HG02759 (cell line): Measurements from ENCODE around the gene PNPLA5.

Source experiments
- ATAC-seq: cut with Tn5 transposase; IDR thresholded peaks from one replicate; pipeline ENCODE4 v1.9.1; 2021; ENCODE audit warnings: mild to moderate bottlenecking, moderate library complexity; ENCODE audit not compliant: unreplicated experiment

Gene PNPLA5

DNA sequence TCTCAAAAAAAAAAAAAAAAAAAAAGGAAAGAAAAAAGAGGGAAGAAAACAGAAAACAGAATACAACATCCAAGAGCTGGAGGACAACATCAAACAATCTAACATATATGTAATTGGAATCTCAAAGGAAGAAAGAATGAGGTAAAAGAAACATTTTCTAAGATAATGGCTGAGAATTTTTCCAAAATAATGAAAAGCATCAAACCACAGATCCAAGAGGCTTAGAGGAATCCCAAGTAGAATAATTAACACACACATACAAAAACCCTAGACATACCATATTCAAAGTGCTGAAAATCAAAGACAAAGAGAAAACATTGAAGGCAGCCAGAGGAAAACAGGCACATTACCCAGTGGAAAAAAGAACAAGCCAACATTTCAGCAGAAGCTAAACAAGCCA lies 34.4 kb downstream of the PNPLA5 start:
- ATAC-seq = no peak

DNA sequence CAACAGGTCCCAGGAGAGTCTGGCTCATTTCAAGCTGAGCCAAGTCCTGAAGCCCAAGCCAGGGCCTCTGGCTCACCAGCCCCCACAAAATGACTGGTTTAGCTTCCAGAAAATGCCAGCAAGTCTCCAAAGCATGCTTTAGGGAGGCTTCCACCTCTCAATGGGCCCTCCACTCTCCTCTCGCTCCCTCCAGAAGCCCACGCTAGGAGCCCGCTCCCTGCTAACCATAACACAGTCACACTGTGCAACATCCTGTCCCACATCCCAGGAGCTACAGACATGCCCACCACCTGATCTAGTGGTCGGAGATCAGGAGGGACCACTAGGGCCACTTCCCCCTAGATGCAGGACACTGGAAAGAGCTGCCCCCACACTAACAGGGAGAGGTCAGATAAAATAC lies 36.4 kb downstream of the PNPLA5 start:
- ATAC-seq = no peak

DNA sequence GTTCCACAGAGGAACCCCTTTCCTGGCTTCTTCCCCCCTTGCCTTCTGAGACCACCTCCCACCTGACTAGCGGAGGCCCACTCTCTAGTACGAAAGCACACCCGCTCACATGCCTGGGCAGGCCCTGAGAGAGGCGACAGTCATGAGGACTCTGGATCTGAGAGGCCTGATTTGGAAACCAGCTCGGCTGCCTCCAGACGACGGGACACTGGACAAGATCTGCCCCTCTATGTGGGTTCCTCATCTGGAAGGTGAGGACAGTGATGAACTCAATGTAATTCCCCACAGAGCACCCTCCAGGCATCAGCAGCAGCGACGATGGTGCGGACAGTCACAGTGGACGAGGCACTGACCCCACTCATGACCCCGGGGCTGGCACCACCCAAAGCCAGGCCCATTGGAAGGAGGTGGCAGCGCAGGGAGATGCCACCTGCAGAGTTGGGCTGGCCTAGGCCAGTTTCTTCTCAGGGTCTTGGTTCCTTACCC lies 37.0 kb downstream of the PNPLA5 start:
- ATAC-seq = no peak

DNA sequence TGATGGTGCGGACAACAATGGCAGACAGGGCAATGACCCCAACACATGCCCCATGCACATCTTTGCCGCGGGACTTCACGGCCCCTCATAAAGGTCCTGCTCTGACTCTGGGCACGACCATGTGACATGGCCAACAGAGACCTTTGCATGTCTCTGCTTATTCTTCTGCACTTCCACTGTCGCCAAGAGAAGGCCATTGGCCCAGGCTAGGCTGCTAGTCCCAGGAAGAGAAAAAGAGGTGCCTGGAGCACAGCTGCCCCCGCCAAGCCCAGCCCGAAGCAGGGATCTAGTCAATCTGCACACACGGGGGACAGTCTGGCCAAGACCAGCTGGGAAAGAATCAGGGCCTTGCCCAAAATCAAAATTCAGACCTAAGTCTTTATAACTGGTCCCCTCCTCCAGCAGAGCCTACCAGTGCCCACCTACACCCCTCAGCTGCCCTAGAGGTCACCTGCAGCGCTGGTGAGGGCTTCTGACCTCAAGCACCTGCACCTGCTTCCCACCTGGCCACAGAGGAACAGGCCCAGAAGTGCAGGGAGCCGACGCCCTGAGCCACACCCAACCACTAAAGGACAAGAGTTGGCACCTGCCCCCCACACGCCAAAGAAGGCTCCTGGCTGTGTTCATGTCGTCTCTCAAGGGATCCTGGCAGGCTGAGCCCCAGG lies 37.6 kb downstream of the PNPLA5 start:
- ATAC-seq = no peak

DNA sequence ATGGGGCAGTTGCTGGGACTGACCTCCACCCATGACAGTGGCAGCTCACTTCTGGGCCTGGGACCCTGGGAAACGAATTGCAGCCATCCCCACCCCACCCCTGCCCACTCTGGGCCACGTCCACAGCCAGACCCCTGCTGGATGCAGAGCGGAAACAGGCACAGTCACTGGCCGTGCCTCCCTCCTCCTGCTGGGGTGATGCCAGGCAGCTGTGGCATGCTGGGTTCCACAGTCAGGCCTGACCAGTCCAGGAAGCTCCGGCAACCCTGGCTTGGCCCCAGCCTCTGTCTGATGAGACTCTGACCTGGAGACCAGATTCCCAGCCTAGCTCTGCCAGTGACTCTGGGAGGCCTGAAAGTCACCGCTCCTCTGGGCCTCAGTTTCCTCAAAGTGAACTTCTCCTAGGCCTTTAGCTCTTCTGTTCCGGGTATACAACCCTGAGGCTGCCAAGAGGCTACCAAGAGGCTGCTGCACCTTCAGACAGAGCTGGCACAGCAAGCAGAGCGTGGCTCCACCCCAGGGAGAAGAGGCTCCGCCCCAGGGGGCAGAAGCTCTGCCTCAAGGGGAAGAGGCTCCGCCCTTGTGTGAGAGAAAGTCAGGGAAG lies 38.4 kb downstream of the PNPLA5 start:
- ATAC-seq = no peak

DNA sequence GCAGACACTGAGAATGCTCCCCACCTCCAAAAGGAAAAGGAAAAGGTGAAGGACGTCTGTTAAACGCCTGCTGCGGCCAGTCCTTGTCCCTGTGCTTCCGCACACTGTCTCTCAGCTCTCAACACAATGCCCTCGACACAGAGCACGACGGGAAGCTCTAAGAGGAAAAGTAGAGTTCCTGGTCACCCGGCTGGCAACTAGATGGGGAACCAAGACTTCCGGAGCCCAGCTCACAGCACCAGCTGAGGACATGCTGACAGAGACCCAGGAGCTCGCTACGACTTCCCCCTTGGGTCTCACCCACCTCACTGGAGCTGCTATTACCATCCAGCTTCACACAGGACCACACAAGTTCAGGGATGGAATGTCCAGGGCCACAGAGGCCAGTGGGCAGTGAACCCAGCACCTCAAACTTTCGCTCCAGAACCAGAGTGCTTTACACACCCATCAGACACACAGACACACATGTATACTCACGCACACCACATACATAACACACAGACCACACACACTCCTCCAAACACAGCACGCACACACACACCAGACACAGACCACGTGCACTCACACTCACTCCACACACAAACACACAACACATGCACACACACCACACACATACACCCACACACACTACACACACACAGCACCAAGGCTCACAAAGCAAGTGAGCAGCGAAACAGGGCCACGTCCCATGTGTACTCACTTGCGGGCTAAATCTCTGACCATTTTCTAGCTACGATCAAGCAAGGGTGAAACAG lies 39.1 kb downstream of the PNPLA5 start:
- no peak for ATAC-seq

DNA sequence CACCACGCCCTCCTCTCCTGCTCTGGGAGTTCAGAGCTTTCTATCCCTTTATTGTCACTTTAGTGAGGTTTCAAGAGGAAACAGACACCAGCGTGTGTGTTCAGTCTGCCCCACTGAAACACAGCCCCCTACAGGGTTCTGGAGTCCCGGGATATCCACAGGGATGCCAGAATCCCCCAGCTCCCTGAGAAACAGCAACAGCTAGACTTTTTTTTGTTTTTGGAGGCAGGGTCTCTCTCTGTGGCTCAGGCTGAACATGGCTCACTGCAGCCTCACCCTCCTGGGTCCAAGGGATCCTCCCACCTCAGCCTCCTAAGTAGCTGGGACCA lies 39.9 kb downstream of the PNPLA5 start:
- no peak for ATAC-seq

DNA sequence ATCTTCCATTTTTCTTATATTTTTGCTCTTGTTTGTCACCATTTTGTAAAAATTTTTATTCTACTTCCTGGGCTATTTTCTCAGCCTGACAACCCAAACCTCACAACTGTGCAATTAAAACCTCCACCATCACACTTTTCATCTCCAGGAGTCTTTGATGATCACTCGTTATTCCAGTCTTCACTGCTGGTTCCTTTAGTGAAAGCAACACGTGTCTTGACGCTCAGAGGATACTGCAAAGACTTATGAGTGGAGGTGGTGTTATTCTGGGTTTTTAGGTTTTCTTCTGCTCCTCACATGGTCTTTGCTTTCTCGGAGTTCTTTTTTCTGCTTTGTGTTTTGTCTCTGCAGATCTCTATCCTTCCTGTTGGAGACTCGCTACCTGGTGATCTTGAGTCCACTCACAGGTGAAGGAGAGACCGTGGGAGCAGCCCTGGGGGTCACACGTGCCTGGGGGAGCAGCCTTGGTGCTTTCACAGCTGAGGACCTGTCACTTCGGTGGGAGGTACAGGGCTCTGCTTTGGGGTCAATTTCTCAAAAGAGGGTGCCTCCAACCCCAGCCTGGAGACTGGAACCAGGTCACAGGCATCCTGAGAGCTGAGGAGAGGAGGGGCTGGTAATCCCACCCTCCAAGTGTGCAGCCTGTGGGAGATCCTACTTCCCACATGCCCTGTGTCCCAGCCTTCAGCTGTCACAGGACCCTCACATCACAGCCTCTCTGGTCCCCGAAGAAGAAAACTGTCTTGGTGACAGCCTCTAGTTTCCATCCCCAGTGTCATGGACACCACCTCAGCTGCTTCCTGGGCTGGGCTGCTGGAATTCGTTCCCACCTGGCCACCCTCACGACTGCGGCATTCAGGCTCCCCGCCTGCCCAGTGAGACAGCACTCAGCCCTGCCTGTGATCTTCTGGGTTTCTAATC lies 40.5 kb downstream of the PNPLA5 start:
- no peak for ATAC-seq

DNA sequence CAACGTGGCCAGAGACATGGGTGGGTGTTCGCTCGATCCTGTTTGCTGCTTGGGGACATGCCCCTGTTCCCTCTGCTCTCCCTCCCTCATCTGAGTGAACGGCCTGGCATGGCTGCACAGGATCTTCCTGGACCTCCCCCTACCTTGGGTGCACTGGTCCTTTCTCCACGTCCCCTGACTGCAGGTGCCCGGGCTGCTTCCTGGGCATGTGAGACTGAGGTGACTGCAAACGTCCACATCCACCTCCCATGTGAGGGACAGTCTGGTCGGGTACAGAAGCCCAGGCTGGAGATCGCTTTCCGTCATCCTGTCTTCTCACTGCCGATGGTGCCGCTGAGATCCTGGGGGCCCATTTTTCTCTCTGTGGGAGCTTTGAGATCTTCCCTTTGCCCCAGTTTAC lies 41.3 kb downstream of the PNPLA5 start:
- no peak for ATAC-seq

DNA sequence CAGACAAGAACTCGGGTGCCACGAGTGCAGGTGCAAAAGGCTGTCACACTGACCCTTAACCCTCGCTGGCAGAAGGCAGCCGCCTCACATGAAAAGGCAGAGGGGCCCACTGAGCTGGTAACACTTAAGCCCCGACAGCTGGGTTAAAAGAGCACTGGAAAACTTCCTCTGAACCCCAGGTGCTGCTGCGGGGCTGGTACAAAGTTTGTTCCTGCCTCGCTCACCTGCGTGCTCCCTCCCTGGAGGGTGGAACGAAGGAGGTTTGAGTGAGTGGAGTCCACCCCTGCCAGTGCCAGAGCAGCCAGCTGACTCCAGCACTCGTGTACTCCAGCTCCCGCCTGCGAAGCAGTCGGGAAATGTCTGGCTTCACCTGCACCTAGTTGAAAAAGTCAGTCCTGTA lies 42.1 kb downstream of the PNPLA5 start:
- no peak for ATAC-seq

DNA sequence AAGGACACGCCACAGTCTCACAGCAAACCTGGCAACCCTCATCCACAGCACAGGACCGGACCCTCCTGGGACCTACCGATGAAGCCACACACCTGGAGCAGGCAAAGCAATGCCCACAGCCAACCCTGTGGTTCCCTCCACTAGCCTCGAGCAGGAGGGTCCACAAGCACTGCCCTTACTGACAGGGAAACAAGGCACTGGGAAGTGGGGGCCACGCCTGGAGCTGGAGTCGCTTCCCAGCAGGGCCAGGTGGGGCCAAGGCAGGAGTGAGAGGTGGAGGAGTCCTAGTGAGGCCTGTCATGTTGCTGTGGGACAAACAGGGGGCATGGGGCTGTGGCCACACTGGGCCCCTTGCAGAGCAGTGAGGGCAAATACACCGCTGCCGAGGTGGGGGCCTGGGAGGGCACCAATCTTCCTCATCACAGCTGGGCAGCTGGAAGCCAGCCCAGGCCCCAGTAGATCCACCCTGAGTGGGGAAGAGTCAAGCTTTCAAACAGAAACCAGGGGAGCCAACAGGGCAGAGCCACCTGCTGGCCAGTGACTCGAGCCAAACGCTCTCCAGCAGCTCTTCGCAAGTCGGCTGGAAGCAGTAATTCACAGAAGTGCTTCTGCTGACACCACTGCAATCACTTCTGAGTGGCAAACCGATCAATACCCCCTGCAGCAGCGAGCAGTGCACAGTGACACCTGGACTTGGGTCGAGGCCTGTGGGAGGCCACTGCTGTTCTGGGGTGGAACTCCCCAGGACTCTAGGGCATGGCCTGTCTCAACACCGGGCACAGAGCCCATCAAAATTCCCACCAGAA lies 43.2 kb downstream of the PNPLA5 start:
- ATAC-seq = no peak

DNA sequence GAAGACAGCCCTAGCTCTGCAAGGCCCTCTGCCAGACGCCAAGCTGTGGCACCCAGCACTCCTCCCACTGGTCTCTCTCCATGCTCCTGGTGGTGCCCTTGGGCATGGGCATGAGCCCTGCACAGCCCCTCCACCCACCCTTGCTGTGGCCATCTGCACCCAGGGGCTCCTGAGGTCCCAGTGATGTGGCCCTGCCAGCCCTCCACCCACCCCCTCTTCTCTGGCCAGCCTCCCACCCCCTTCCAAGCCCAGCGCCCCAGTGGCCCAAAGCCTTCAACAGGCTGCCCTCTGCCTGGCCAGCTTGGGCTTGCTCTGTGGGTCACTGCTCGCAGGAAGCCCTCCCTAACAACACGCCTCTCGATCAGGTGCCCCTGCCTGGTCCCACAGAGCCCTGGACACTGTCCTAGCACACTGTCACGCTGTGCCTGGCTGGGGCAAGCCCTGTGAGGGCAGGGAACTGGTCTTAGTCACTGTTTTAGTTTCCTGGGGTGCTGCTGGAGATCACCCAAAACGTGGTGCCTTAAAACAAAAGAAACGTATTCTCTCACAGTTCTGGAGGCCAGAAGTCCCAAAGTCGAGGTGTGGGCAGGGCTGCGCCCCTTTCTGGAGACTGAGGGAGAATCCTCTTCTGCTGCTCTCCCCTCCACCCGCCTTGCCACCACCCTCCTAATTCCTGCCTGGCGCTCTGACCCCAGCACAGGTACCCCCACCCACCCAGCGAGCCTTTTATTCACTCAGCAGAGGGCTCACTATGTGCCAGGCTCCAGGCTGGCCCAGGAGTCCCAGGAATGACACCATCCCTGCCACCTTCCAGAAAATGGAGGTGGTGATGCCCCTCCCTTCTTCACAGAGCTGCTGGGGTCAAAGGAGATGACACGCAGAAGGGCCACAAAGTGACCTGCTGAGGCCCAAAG lies 44.2 kb downstream of the PNPLA5 start:
- no peak for ATAC-seq

DNA sequence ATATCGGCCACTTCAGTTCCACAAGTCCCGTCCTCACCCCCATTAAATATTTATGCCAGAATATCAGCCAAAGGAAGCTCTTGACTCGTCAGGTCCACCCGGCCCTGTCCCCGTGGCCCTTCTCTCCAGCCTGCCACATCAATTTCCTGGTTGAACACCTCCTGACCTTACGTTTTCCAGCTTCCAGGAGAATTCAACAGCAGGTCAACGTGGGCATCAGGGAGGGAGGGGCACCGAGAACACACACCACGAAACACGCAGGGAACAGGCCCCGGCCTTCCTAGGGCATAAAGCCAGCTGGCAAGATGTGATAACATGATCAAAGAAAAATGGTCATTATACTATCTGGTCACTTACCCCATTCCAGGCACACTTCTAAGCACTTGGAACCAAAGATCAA lies 44.8 kb downstream of the PNPLA5 start:
- ATAC-seq = no peak

DNA sequence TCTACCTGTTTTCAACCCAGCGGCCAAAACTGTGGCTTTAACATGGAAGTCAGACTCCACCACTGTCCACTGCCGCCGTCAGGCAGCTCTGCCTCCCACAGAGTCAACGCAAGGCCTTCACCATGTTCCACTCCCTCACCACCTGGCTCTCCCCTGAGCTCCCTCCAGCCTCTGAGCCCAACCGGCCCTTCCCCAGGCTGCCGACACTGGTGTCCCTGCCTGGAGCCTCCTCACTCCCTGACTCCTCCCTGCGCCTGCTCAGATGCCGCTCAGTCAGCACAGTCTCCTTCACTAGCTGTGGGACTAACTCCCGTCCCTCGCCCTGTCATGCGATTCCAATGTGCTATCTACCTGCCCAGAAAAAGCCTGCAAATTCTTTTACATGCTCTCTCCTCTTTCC lies 45.8 kb downstream of the PNPLA5 start:
- ATAC-seq = no peak

DNA sequence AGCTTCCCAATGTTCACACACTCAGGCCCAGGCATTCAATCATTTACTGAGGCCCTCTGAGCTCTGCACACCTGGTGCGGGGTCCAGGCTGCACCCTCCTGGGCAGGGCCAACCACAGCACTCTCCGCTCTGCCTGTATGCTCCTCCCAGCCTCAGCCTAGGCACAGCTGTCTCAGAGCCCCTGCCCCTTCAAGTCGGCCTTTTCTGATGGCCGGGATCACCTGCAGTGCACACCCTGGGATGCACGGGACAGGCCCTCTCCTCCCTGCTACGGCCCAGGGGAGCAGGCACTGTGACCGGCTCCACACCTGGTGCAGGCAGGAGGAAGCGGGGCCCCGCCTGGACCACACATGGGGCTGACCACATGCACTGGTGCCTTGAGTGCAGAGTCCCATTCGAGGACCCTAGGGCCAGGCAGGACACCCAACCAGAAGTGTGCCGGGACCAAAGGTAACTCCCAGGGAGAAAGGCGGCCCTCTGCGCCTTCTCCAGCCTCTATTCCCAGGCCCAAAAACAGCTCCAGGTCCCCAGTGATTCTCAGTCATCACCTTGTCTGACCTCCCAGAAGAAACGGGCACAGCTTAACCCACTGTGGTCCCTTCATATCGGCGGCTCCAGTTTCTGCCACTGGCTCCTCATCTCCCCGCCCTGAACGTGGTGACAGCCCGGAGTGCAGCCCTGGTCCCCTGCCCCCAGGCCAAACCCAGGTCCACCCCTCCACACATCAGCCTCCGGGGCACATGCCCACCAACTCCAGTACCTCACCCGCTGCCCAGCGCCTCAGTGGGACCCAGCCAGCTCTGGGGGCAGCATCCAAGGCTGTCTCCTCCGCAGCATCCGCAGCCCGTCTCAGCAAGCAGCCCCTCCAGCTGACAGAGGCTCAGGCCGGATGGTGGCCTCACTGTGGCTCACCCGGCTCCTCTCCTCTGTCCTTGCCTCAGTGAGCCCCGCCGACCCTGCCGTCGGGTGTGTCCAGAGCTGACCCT lies 47.0 kb downstream of the PNPLA5 start:
- ATAC-seq = no peak

DNA sequence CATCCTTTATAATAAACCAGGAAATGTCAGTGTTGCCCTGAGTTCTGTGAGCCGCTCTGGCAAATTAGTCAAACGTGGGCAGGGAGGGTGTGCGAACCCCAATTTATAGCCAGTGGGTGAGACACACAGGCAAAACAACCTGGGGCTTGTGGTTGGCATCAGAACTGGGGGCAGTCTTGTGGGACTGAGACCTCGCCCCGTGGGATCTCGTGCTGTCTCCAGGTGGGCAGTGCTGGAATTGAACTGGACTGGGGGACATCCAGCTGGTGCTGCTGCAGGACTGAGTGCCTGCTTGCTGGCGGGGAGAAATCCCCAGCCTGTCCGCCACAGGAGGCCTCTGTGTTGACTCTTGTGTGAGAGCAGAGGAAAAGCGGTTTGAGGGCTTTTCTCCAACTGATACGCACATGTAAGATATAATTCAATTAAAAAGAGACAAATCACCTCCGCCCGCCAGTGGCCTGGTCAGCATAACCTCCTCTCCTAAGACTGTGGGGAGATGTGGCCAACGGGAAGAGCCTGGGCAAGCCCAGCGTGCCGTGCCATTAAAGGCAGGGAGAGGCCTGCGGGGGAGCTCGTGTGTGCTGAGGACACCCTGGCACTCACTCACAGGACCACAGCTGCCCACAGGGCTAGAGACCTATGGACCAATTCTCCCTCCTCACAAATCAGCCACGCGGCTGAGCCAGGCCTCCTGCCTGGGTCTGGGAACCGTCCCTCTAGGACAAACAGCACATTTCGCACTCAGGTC lies 47.9 kb downstream of the PNPLA5 start:
- no peak for ATAC-seq

DNA sequence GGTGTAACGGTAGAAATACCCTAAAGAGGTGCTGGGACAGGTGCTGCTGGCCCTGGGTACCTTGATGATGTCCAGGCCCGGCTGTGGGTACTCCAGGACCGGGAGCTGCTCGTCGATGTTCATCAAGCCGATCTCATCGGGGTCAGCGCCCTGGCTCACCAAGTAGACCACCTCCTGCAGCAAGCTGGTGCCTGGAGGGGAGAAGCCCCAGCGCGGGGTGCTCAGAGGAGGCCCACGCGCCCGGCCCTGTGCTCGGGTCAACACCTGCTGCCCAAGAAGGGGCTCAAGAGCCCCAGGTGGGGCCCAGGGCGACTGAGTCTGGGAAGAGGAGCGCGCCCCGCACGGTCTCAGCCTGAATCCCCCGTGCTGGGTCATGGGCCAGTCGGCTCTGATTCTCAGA lies 50.1 kb downstream of the PNPLA5 start:
- ATAC-seq = no peak

DNA sequence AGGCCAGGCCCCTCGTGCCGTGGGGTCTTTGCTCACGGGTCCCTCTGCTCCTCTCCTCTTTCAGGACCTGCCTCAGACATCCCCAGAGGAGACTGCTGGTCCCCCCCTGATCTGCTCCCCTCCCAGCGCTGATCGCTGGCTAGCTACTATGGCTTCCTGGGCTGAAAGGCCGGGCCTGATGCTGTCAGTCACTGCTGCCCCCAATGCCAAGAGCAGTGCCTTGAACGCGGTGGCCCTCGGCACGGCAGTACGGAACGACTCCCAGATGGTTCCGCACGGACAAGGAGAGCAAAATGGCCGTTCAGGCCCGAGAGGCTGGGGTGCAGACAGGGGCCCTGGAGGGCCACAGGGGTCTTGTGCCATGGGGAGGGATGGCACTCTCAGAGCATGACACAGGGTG lies 51.0 kb downstream of the PNPLA5 start:
- ATAC-seq = no peak
